Aorta (tissue), 5 donors: ENCODE results near the gene IRS1. TPM values are rescaled to one million over a fixed set of nuclear protein-coding genes. Genes with fewer than 3 reads are reported as not detected.

Source experiments
- ATAC-seq: fragments of 200-7000 bp; cut with Tn5 transposase; one replicate; pipeline ENCODE4 v1.9.1; 2022; ENCODE audit warnings: moderate library complexity; ENCODE audit not compliant: low FRiP score
- DNase-seq, 2 donors: peaks; one replicate each; pipeline ENCODE4 v3.0.0-alpha.2; 2020
- H3K27ac ChIP-seq, 2 donors: one replicate each; pipeline ENCODE4 v1.5.1; 2013; ENCODE audit warnings: low read length in 2 of 2, mild to moderate bottlenecking in 2 of 2, moderate library complexity in 2 of 2, control low read depth in 1 of 2, inconsistent platforms in 1 of 2, low read depth in 1 of 2
- H3K27me3 ChIP-seq, 2 donors: one replicate each; pipeline ENCODE4 v1.6.1; 2013; ENCODE audit warnings: control low read depth in 1 of 2, low read length in 1 of 2, mild to moderate bottlenecking in 1 of 2, moderate library complexity in 1 of 2; ENCODE audit not compliant: insufficient read depth in 2 of 2, control insufficient read depth in 1 of 2
- H3K36me3 ChIP-seq, 2 donors: one replicate each; pipeline ENCODE4 v1.6.1; 2013; ENCODE audit warnings: control low read depth in 1 of 2, low read length in 1 of 2, mild to moderate bottlenecking in 1 of 2; ENCODE audit not compliant: insufficient read depth in 2 of 2, control insufficient read depth in 1 of 2
- H3K4me1 ChIP-seq, 2 donors: one replicate each; pipeline ENCODE4 v1.6.1; 2013; ENCODE audit warnings: low read length in 2 of 2, control low read depth in 1 of 2, mild to moderate bottlenecking in 1 of 2, moderate library complexity in 1 of 2; ENCODE audit not compliant: insufficient read depth in 2 of 2, control insufficient read depth in 1 of 2
- H3K4me3 ChIP-seq, 2 donors: one replicate each; pipeline ENCODE4 v1.5.1; 2013; ENCODE audit warnings: low read length in 2 of 2, control low read depth in 1 of 2, mild to moderate bottlenecking in 1 of 2
- H3K9me3 ChIP-seq: one replicate; pipeline ENCODE4 v1.6.1; 2013; ENCODE audit warnings: mild to moderate bottlenecking, low read length; ENCODE audit not compliant: control insufficient read depth
- WGBS, 2 donors: extraction: QIAGEN DNeasy Blood & Tissue Kit; methylation state at CpG; one replicate each; pipeline ENCODE4 v1.1.7; 2013; 5-methylcytosine and 5-hydroxymethylcytosine counted together
- intact Hi-C, 2 donors: fragments of 100-400 bp; cut with DNase I; formaldehyde crosslinking; loops; one replicate each; pipeline versions ENCODE4 v1.14.2 to v1.15.0; 2022
- polyA plus RNA-seq, 2 donors: library from polyadenylated mRNA; stranded (reverse); fragments of 200-250 nt; gene quantifications; one replicate each; pipeline ENCODE4 v1.2.3, GENCODE V29; 2013
- total RNA-seq, 2 donors: library from RNA; stranded (reverse); fragmentation: NEBNext Ultra II Directional; extraction: Animal tissue kit (Norgen Biotek cat#: 25700); gene quantifications; one replicate each; pipeline ENCODE4 v1.2.1, GENCODE V29; 2021
- donor health status: healthy with polysubstance abuse.
- donor health status: Bipolar disorder and iron deficiency.
- donor health status: DM: no; HTN: no; CAD: no.
- donor health status: DM: no; HTN: no; CAD: no.
- donor health status: DM: yes; HTN: yes; CAD: no.

Gene IRS1
- total and polyA plus RNA-seq, 4 donors, result 2.1 to 16.6 (median 8.1) TPM

DNA sequence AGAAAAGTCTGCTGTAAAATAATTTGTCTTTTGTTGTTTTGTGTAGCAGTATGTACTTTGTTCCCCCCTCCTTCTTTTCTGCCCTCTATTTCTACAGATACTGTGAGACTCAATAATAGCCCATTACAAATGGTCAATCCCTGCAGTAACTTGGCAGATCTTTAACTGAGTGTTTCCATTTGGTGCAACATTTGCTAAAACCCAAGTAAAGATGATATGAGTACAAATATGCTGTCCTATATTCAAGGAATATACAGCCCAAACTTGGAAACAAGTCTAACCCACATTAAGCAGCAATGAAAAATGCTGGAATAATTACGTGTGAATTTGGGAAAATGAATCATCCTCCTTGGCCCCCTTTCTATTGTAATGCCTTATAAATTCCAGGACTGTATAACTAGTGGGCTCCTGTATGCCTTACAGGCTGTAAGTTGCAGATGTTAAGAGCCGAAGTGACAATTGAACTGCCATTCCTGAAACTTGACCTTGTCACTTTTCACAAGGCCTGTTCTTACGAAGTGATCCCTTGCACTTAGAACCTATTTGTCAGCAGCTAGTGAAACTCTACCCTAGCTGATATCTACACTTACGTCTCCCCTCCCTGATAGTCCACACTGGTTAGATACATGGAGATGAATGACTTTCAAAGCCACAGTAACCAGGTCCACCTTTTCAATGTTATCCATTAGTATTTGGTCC, 104.9 kb downstream of the IRS1 start:
- Histone ChIP-seq H3K4me3 (no peak overlapping the region), H3K4me1 (peaks cover 0 to 5% of the 10 kb centered on the region in 2 donors), H3K9me3 (no peaks in the 10 kb centered on the region), H3K27me3 (no peaks in the 10 kb centered on the region), H3K36me3 (no peaks in the 10 kb centered on the region), H3K27ac (no peak overlapping the region)
- intact Hi-C loops, result no loop called here
- WGBS, 2 donors, result 88% methylated on average over 4 of the region's 4 CpGs
- DNase-seq (no peak), ATAC-seq (no peak)

DNA sequence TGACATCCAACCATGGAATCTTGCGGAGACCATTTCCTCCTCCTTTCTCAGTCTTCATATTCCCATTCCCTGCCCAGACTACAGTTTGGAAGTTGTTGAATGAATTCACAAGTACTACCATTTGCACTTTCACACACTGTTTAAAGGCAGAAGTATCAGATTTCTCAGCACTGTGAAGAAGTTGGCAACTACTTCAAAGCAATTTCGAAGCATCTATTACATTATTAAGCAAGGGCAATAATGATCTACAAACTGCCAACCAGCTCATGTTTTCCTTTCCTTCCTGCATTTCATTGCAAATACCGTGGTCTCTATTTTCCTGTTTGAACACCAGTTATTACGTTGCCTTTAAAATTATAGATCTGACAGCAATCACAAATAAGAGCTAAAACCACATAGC, 105.5 kb downstream of the IRS1 start:
- Histone ChIP-seq H3K9me3 (no peaks in the 10 kb centered on the region), H3K4me1 (peaks cover 0 to 5% of the 10 kb centered on the region in 2 donors), H3K36me3 (no peaks in the 10 kb centered on the region), H3K27me3 (no peaks in the 10 kb centered on the region), H3K4me3 (no peak overlapping the region), H3K27ac (no peak overlapping the region)
- intact Hi-C loops, result no loop called here
- DNase-seq (no peak), ATAC-seq (no peak)
- WGBS, 2 donors, result 76 to 81% methylated on average over 4 of the region's 4 CpGs

DNA sequence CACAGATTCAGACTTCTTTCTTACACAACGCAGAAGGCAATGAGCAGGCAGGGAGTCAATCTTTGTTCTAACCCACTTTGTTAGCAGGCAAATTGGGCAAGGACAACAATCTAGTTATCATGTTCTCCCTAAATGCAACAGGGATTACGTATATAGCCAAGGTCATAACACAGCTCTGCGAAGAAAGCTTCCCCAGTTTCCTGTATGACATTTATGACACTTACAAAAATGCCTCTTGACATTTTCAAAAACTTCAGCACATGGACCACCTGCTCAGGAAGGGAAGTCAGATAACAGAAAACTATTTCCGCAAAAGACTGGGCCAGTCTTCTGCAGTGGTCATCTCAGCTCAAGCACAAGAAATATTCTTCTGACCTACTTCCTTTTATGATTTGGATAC, 106.1 kb downstream of the IRS1 start:
- Histone ChIP-seq H3K27ac (no peak overlapping the region), H3K4me1 (peaks cover 0 to 5% of the 10 kb centered on the region in 2 donors), H3K27me3 (no peaks in the 10 kb centered on the region), H3K9me3 (no peaks in the 10 kb centered on the region), H3K36me3 (no peaks in the 10 kb centered on the region), H3K4me3 (no peak overlapping the region)
- ATAC-seq (no peak), DNase-seq (no peak)
- intact Hi-C loops, result no loop called here
- 86 to 87% methylated on average over 4 of the region's 4 CpGs for WGBS, 2 donors

DNA sequence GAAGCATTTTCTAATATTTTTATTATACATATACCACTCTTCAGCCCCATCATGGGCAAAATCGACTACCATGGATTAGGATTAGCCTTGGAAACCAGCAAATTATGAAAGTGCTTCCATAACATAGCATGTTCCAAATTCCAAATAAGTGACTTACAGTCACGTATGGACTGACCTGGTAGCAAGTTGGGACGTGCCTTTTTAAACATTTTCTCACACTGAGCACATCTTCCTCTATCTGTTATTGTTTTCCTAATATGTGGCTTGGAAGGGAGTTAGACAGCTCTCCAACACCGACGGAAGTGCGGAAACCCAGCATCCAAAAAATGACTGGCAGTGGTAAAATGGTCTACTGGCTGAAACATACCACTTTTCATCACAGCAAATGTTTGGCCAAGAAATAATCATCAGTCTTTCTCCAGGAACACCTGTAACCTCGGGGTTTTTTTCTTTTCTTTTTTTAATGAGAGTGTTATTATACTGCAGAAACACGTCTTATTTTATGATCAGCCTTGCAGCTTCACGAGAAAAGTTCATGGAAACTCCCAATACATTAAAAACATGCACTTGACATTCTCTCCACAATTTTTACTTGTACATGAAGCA, 107.0 kb downstream of the IRS1 start:
- Histone ChIP-seq H3K4me3 (no peak overlapping the region), H3K36me3 (no peaks in the 10 kb centered on the region), H3K27ac (no peak overlapping the region), H3K27me3 (no peaks in the 10 kb centered on the region), H3K9me3 (no peaks in the 10 kb centered on the region), H3K4me1 (peaks cover 0 to 5% of the 10 kb centered on the region in 2 donors)
- DNase-seq, result no peak
- WGBS, 2 donors, result 85 to 89% methylated on average over 9 of the region's 9 CpGs
- no peak for ATAC-seq
- intact Hi-C loops, result no loop called here

DNA sequence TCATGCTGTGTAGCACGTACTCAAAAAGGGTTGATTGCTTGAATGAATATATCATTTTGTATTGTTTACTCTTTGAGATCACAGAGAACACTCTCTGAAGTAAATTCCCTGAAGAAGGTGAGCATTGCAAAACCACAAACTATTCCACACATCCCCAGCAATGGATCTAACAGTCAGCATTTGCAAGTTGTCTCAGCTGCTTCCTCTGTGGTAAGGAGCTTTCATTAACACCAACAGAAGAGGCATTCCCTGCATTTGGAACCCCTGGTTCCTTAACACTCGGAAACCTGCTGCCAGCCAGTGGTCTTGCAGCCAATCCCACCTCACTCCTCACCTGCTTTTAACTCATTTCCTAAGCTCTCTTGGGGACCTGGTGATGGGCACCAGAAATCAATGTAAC, 108.4 kb downstream of the IRS1 start:
- Histone ChIP-seq H3K27me3 (no peaks in the 10 kb centered on the region), H3K4me3 (no peak overlapping the region), H3K4me1 (peaks cover 0 to 5% of the 10 kb centered on the region in 2 donors), H3K9me3 (no peaks in the 10 kb centered on the region), H3K27ac (peak overlapping the region; percentile 40 to 59), H3K36me3 (no peaks in the 10 kb centered on the region)
- intact Hi-C loops, result no loop called here
- 22 to 53% methylated on average over 2 of the region's 2 CpGs for WGBS, 2 donors
- DNase-seq, result no peak
- no peak for ATAC-seq

DNA sequence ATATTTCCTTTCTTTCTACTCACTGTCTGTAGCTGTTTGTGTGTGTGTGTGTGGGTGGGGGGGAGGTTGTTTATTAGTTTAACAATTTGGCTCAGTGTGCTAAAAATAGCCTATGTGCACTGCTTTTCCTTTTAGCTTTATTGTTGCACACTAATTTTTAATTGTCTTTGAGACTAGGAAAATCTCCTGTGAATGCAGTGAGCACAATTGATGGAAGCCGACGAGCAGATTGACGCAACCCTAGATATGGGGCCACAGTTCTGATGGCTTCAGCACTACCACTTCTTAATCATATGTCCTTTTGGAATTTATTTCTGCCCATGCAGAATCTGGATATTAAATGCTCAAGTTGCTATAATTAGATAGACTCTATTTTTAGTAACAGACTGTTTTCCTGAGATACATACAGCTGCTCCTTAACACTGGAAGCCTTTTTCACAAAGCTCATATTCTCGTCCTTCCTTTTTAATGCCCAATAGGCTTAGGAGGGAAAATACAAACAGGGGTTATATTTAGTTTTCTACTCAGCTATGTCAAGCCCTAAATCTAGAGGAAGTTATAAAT, 109.1 kb downstream of the IRS1 start:
- WGBS, 2 donors, result 6 to 14% methylated on average over 4 of the region's 4 CpGs
- DNase-seq (no peak), ATAC-seq (peak; percentile 46)
- no peak overlapping the region for H3K4me3 ChIP-seq
- H3K27ac ChIP-seq, result peak overlapping the region in 1 of 2 donors; percentile 59
- no peaks in the 10 kb centered on the region for H3K27me3 ChIP-seq
- no peaks in the 10 kb centered on the region for H3K36me3 ChIP-seq
- peaks cover 0 to 5% of the 10 kb centered on the region in 2 donors for H3K4me1 ChIP-seq
- H3K9me3 ChIP-seq, result no peaks in the 10 kb centered on the region
- intact Hi-C loops, result no loop called here

- no peaks in the 10 kb centered on the region for H3K27me3 ChIP-seq
- DNase-seq (no peak), ATAC-seq (no peak)
- H3K9me3 ChIP-seq, result no peaks in the 10 kb centered on the region
- no peak overlapping the region for H3K4me3 ChIP-seq
- H3K4me1 ChIP-seq, result peaks cover 0 to 5% of the 10 kb centered on the region in 2 donors
- WGBS, 2 donors, result 93 to 98% methylated on average over 2 of the region's 2 CpGs
- H3K36me3 ChIP-seq, result no peaks in the 10 kb centered on the region
- H3K27ac ChIP-seq, result no peak overlapping the region
- intact Hi-C loops, result no loop called here
Observed at GRCh38 chr2:226687641-226688253, 111.9 kb downstream of the IRS1 start.

GRCh38 chr2:226684563-226684959, 115.1 kb downstream of the IRS1 start:
- no peak for ATAC-seq
- Histone ChIP-seq H3K9me3 (no peaks in the 10 kb centered on the region), H3K4me1 (no peaks in the 10 kb centered on the region), H3K4me3 (no peak overlapping the region), H3K36me3 (no peaks in the 10 kb centered on the region), H3K27ac (no peak overlapping the region), H3K27me3 (no peaks in the 10 kb centered on the region)
- intact Hi-C loops, result no loop called here
- 86 to 89% methylated on average over 4 of the region's 4 CpGs for WGBS, 2 donors
- no peak for DNase-seq
